Measurements from ENCODE around the gene SPEF2.
"Not testable (repeated sequence)": the region's sequence is repeated elsewhere in the genome, so short reads cannot be mapped to it uniquely, and the experiment has no call there.

The SPEF2 gene

GRCh38 chr5:35656721-35657120 is 39.1 kb downstream of the SPEF2 start:
- no peak for DNase-seq

GRCh38 chr5:35657877-35658276 is 40.2 kb downstream of the SPEF2 start:
- no peak for DNase-seq

- no peak for DNase-seq
Measured at GRCh38 chr5:35659556-35659955, 41.9 kb downstream of the SPEF2 start.

GRCh38 chr5:35660451-35660850 is 42.8 kb downstream of the SPEF2 start:
- DNase-seq = no peak

- no peak for DNase-seq
Measured at GRCh38 chr5:35664584-35664983, 46.9 kb downstream of the SPEF2 start.

- DNase-seq = peak; percentile 96 to 97
Measured at GRCh38 chr5:35665096-35665495, 47.4 kb downstream of the SPEF2 start.

- no peak for DNase-seq
Measured at GRCh38 chr5:35668319-35668718, 50.7 kb downstream of the SPEF2 start.

GRCh38 chr5:35668794-35669193 is 51.1 kb downstream of the SPEF2 start:
- DNase-seq = peak; percentile 32 to 45

GRCh38 chr5:35671541-35672295 is 54.1 kb downstream of the SPEF2 start:
- peak; percentile 62 to 66 for DNase-seq

- DNase-seq = not testable (repeated sequence)
Measured at GRCh38 chr5:35672296-35672655, 54.6 kb downstream of the SPEF2 start.

- DNase-seq = peak; percentile 46 to 64
Measured at GRCh38 chr5:35672995-35673394, 55.3 kb downstream of the SPEF2 start.

- no peak for DNase-seq
Measured at GRCh38 chr5:35674049-35674448, 56.4 kb downstream of the SPEF2 start.

GRCh38 chr5:35675392-35675791 is 57.7 kb downstream of the SPEF2 start:
- no peak for DNase-seq

GRCh38 chr5:35677878-35678277 is 60.2 kb downstream of the SPEF2 start:
- DNase-seq = no peak

- DNase-seq = no peak
Measured at GRCh38 chr5:35678661-35679060, 61.0 kb downstream of the SPEF2 start.

- no peak for DNase-seq
Measured at GRCh38 chr5:35679357-35679756, 61.7 kb downstream of the SPEF2 start.

GRCh38 chr5:35681911-35682310 is 64.2 kb downstream of the SPEF2 start:
- DNase-seq = no peak

- DNase-seq = no peak
Measured at GRCh38 chr5:35683466-35683865, 65.8 kb downstream of the SPEF2 start.

- DNase-seq = no peak
Measured at GRCh38 chr5:35685161-35685560, 67.5 kb downstream of the SPEF2 start.

GRCh38 chr5:35687961-35688360 is 70.3 kb downstream of the SPEF2 start:
- no peak for DNase-seq

GRCh38 chr5:35694481-35694880 is 76.8 kb downstream of the SPEF2 start:
- DNase-seq = no peak

- no peak for DNase-seq
Measured at GRCh38 chr5:35698047-35698808, 80.6 kb downstream of the SPEF2 start.

GRCh38 chr5:35707659-35708058 is 90.0 kb downstream of the SPEF2 start:
- no peak for DNase-seq

- no peak for DNase-seq
Measured at GRCh38 chr5:35709688-35710087, 92.0 kb downstream of the SPEF2 start.

- no peak for DNase-seq
Measured at GRCh38 chr5:35717718-35718117, 100.1 kb downstream of the SPEF2 start.

Measured in Kasumi-1 (cell line).